ENCODE results near the gene COMMD1. TPM values are rescaled to one million over a fixed set of nuclear protein-coding genes. Genes with fewer than 3 reads are reported as not detected.
A peak's percentile ranks its signal among the peaks of the same experiment; 100 is the strongest.

Gene COMMD1
- total RNA-seq, 4 donors from 2014 or later = 38.4 to 56.6 (median 40.6) TPM

DNA sequence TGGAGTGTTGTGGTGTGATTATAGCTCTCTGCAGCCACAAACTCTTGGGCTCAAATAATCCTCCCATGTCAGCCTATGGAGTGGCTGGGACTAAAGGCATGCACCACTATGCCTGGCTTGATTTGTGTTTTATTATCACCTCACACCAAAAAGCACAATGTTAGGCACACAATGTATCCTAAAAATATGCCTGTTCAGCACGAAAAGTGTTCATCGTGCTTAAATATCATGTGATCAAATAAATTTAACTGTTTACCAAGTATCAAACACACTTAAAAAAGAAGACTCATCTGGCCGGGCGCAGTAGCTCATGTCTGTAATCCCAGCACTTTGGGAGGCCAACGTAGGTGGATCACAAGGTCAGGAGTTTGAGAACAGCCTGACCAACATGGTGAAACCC lies 22.6 kb upstream of the COMMD1 start:
- ATAC-seq (ENCODE audit: low FRiP score) (no peak), DNase-seq (ENCODE audit: low spot score) (no peak)
- TF ChIP-seq, protein P1, sequence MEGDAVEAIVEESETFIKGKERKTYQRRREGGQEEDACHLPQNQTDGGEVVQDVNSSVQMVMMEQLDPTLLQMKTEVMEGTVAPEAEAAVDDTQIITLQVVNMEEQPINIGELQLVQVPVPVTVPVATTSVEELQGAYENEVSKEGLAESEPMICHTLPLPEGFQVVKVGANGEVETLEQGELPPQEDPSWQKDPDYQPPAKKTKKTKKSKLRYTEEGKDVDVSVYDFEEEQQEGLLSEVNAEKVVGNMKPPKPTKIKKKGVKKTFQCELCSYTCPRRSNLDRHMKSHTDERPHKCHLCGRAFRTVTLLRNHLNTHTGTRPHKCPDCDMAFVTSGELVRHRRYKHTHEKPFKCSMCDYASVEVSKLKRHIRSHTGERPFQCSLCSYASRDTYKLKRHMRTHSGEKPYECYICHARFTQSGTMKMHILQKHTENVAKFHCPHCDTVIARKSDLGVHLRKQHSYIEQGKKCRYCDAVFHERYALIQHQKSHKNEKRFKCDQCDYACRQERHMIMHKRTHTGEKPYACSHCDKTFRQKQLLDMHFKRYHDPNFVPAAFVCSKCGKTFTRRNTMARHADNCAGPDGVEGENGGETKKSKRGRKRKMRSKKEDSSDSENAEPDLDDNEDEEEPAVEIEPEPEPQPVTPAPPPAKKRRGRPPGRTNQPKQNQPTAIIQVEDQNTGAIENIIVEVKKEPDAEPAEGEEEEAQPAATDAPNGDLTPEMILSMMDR (IDR thresholded peaks at IDR 0.05) = no peak

DNA sequence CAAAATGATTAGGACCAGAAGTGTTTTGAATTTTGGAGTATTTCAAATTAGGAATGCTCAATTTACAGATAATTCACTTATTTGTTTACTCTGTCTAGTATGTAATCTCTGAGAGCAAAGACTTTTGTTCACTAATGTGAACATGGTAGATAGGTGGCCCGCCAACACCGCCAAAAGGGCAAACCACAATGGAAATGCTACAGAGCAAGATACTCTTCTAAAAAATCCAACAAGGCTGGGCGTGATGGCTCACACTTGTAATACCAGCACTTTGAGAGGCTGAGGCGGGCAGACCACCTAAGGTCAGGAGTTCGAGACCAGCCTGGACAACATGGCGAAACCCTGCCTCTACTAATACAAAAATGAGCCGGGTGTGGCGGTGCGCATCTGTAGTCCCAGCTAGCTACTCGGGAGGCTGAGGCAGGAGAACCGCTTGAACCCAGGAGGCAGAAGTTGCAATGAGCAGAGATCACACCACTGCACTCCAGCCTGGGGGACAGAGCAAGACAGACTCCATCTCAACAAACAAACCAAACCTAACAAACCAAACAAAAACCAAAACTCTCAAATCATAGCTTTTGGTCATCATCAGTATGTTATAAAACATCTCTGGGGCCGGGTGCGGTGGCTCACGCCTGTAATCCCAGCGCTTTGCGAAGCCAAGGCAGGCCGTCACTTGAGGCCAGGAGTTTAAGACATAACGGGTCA lies 19.4 kb upstream of the COMMD1 start:
- no peak for ATAC-seq (ENCODE audit: low FRiP score)
- TF ChIP-seq, protein P1 (IDR thresholded peaks at IDR 0.05) = no peak
- no peak for DNase-seq (ENCODE audit: low spot score)

DNA sequence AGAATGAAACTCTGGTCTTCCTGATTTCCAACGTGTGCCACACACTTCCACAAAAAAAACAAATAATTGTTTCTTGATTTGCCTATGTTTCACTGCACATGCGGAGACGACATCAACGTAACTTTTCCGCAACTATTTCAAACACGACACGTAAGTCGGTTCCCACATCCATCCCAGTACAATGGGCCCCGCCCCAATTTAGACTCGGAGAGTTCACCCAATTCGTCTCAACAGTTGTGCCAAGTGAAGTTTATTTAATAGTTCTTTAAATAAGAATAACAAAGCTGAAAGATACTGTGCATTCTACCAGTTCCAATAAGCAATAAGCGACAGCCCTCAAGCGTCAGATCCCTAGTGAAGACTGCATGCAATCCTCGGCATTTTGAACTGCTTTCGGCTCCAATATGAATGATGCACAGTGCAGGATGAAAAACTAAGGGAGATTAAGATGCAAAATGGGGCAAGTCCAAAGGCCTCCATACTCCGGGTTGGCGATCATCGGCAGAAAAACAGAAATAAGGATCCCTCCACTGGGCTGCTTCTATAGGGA lies 17.7 kb upstream of the COMMD1 start:
- TF ChIP-seq, protein P1 (IDR thresholded peaks at IDR 0.05) = no peak
- DNase-seq (ENCODE audit: low spot score) (no peak), ATAC-seq (ENCODE audit: low FRiP score) (peak; percentile 39)

DNA sequence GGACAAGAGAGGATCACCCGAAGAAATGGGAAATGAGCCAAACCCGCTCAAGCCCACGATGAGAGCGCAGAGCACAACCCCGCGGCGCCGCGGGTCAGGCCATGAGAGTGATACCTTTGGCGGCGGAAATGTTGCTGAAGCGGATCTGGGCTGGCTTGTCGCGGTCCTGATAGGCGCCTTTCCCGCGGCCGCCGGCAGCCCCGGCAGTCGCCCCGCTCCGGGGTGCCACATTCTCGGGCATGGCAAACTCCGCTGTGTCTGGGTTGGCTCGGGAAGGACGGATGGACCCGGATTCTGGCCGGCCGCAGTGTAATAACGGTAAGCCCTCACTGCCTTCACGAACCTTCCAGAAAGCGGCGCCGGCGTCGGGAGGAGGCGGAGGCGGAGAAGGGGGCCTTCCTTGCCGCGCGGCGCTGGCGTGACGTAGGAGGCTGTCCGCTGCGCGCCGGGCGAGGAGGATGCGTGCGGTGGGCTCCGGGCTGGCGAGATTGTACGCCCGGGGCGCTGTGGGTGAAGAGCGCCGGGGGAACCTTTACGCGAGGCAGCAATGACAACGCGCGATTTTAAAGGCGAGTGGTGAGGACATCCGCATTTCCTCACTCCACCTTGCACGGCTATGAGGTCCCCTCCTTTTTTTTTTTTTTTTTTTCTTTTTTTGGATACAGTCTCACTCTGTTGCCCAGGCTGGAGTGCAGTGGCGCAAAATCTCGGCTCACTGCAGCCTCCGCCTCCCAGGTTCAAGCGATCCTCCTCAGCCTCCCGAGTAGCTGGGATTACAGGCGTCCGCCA lies 17.0 kb upstream of the COMMD1 start, which contains the start of gene CCT4:
CCT4 (minus strand) TSS at position 390 of the 789 bp plus-strand sequence; CDS start at position 241, 149 bp downstream.
- TF ChIP-seq, protein P1 (IDR thresholded peaks at IDR 0.05) = no peak
- ATAC-seq (ENCODE audit: low FRiP score) (peak; percentile 87), DNase-seq (ENCODE audit: low spot score) (peak; percentile 82)

DNA sequence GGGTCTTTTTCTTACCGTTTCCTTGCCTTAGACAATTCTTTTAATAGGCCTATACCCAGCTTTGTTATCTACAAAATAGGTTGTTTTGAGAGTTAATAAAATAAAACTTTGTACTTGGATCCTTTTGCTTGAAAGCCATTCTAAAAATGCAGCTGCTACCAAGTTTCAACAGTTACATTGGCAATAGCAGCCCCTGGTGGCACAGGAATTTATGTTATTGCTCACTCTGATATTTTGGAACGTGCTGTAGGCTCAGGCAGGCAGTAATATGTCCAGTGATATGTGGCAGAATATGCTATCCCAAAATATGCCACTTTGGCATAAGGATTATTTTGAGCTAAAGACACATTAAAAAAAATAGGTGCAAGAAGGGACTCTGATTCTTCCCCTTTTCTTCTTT lies 6.7 kb upstream of the COMMD1 start:
- TF ChIP-seq, protein P1 (IDR thresholded peaks at IDR 0.05) = no peak
- no peak for DNase-seq (ENCODE audit: low spot score)
- no peak for ATAC-seq (ENCODE audit: low FRiP score)

DNA sequence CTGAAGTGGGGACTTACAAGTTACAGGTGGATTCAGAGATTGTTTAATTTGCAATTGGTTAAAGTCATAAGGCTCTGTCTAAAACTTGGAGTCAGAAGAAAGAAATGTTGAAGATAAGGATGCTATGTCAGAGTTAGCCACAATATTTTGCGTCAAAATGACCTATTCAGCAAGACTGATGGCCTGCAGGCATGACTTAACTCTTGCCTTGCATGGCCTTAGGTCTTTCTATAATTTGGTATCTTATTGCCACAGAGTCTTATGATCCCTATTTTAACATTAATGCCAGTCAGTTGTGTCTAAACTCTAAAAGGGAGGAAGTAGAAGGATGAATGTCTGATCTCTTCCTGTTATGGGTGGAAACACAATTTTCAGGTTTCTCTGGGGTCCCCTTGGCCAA lies 5.2 kb upstream of the COMMD1 start:
- TF ChIP-seq, protein P1 (IDR thresholded peaks at IDR 0.05) = no peak
- DNase-seq (ENCODE audit: low spot score) (no peak), ATAC-seq (ENCODE audit: low FRiP score) (no peak)
